Upper lobe of left lung (tissue), 6 donors: ENCODE results near the gene TFB2M. TPM values are rescaled to one million over a fixed set of nuclear protein-coding genes. Genes with fewer than 3 reads are reported as not detected.

Experiments used
- ATAC-seq, 2 donors: fragments of 200-7000 bp; cut with Tn5 transposase; one replicate each; pipeline ENCODE4 v1.9.1; 2022; ENCODE audit warnings: mild to moderate bottlenecking in 2 of 2, moderate library complexity in 2 of 2; ENCODE audit not compliant: low FRiP score in 2 of 2
- DNase-seq, 2 donors: peaks; one replicate each; pipeline ENCODE4 v3.0.0-alpha.2; 2019 to 2020
- H3K27ac ChIP-seq, 4 donors: fragments of 200-600 bp; sonication (generic); one replicate each; pipeline ENCODE4 v1.5.1; 2016 to 2019
- H3K27me3 ChIP-seq, 4 donors: fragments of 200-600 bp; sonication (generic); one replicate each; pipeline ENCODE4 v1.5.1; 2017 to 2019
- H3K36me3 ChIP-seq, 4 donors: fragments of 200-600 bp; sonication (generic); one replicate each; pipeline ENCODE4 v1.5.1; 2016 to 2019
- H3K4me1 ChIP-seq, 4 donors: fragments of 200-600 bp; sonication (generic); one replicate each; pipeline ENCODE4 v1.5.1; 2018 to 2019
- H3K4me3 ChIP-seq, 4 donors: fragments of 200-600 bp; sonication (generic); one replicate each; pipeline ENCODE4 v1.5.1; 2017 to 2019; ENCODE audit warnings: mild to moderate bottlenecking in 2 of 4, moderate library complexity in 1 of 4
- H3K9me3 ChIP-seq, 4 donors: fragments of 200-600 bp; sonication (generic); one replicate each; pipeline ENCODE4 v1.5.1; 2018 to 2019
- EP300 ChIP-seq, 4 donors: sonication (generic); formaldehyde crosslinking; IDR thresholded peaks; one replicate each; pipeline ENCODE4 v1.5.1; 2017; ENCODE audit warnings: antibody characterized with exemption in 4 of 4, control low read depth in 2 of 4
- POLR2A ChIP-seq, 4 donors: fragments of 450-650 bp; IDR thresholded peaks; one replicate each; pipeline ENCODE4 v1.5.1; 2016 to 2017; ENCODE audit warnings: antibody characterized with exemption in 4 of 4, mild to moderate bottlenecking in 2 of 4
- POLR2AphosphoS5 ChIP-seq, 2 donors: sonication (generic); formaldehyde crosslinking; IDR thresholded peaks; one replicate each; pipeline ENCODE4 v1.5.1; 2017; ENCODE audit warnings: antibody characterized with exemption in 2 of 2
- WGBS, 2 donors: methylation state at CpG; one replicate each; pipeline ENCODE4 v1.1.5; 2017 to 2018; 5-methylcytosine and 5-hydroxymethylcytosine counted together
- total RNA-seq, 6 donors: library from RNA; depleted of rRNA in 4 of 6; stranded (reverse); fragments of >200 nt in 4 of 6; gene quantifications; one replicate each; pipeline versions ENCODE4 v1.1.0 to v1.2.1, GENCODE V29; 2016 to 2021
- TF ChIP-seq, protein P1 (sequence below), 6 experiments: fragments of 450-650 bp in 4 of 6; fragments of 200-600 bp in 2 of 6; sonication (generic) in 2 of 6; IDR thresholded peaks; one replicate each; pipeline ENCODE4 v1.5.1; 2016 to 2019; ENCODE audit warnings: antibody characterized with exemption in 6 of 6
- donor health status: DM: no; HTN: no; CAD: no; lungs with moderate emphysema.
- donor health status: DM: no; HTN: yes; CAD: no; lungs with severe emphysema.

The TFB2M gene
- total RNA-seq, 6 donors from 2014 or later: 2.0 to 12.0 (median 9.7) TPM

DNA sequence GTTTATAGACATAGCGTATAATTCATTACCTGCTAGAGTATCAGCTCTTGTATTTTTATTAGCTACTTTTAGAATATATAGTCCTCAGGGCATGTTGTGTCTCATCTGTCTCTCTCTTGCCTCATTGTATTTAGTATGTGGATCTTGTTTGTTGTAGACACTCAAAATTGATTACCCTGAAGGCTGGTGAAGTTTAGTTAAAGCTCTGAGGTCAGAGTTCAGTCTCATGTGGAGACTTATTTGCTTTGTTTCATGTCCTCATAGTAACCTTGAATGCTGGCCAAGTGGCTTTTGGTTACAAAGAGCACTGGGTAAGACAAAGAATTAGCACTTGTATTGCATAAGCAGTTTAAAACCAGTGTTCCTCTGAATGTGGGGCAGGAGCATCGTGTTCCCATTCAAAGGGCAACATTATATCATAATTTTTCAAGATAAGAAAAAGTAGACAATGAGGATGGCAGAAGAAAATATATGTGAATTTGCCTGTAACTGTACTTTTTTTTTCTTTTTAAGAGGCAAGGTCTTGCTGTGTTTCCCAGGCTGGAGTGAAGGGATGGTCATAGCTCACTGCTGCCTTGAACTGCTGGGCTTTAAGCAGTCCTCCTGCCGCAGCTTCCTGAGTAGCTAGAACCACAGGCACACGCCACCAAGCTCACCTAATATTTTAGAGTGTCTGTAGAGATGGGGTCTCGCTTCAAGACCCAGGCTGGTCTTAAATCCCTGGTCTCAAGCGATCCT lies 17.6 kb upstream of the TFB2M start:
- Histone ChIP-seq H3K4me1 (peaks cover 54 to 66% (median 55%) of the 10 kb centered on the region in 4 donors), H3K9me3 (no peaks in the 10 kb centered on the region), H3K4me3 (no peak overlapping the region), H3K27me3 (no peaks in the 10 kb centered on the region), H3K27ac (peak overlapping the region; percentile 56 to 74 (median 70)), H3K36me3 (peaks cover 0 to 4% (median 0%) of the 10 kb centered on the region in 4 donors)
- ATAC-seq (peak; percentile 64 to 81), DNase-seq (peak in 1 of 2 donors; percentile 76)
- TF ChIP-seq POLR2A (IDR thresholded peaks at IDR 0.05) (no peak), POLR2AphosphoS5 (IDR thresholded peaks at IDR 0.05) (peak in 1 of 2 donors; percentile 32), EP300 (IDR thresholded peaks at IDR 0.05) (peak in 2 of 4 donors; percentile 69 to 76)
- TF ChIP-seq, protein P1, sequence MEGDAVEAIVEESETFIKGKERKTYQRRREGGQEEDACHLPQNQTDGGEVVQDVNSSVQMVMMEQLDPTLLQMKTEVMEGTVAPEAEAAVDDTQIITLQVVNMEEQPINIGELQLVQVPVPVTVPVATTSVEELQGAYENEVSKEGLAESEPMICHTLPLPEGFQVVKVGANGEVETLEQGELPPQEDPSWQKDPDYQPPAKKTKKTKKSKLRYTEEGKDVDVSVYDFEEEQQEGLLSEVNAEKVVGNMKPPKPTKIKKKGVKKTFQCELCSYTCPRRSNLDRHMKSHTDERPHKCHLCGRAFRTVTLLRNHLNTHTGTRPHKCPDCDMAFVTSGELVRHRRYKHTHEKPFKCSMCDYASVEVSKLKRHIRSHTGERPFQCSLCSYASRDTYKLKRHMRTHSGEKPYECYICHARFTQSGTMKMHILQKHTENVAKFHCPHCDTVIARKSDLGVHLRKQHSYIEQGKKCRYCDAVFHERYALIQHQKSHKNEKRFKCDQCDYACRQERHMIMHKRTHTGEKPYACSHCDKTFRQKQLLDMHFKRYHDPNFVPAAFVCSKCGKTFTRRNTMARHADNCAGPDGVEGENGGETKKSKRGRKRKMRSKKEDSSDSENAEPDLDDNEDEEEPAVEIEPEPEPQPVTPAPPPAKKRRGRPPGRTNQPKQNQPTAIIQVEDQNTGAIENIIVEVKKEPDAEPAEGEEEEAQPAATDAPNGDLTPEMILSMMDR (IDR thresholded peaks at IDR 0.05): no peak
- 69 to 72% methylated on average over 6 of the region's 6 CpGs for WGBS, 2 donors

- Histone ChIP-seq H3K27me3 (no peaks in the 10 kb centered on the region), H3K36me3 (peaks cover 0 to 4% (median 0%) of the 10 kb centered on the region in 4 donors), H3K27ac (peak overlapping the region; percentile 13 to 74 (median 70)), H3K9me3 (no peaks in the 10 kb centered on the region), H3K4me3 (no peak overlapping the region), H3K4me1 (peaks cover 51 to 63% (median 56%) of the 10 kb centered on the region in 4 donors)
- 54 to 59% methylated on average over 2 of the region's 2 CpGs for WGBS, 2 donors
- no peak for ATAC-seq
- DNase-seq: no peak
- TF ChIP-seq EP300 (IDR thresholded peaks at IDR 0.05) (no peak), POLR2A (IDR thresholded peaks at IDR 0.05) (no peak), POLR2AphosphoS5 (IDR thresholded peaks at IDR 0.05) (no peak)
- TF ChIP-seq, protein P1 (IDR thresholded peaks at IDR 0.05): no peak
These were observed 17.0 kb upstream of the TFB2M start for GRCh38 chr1:246583056-246583440.

DNA sequence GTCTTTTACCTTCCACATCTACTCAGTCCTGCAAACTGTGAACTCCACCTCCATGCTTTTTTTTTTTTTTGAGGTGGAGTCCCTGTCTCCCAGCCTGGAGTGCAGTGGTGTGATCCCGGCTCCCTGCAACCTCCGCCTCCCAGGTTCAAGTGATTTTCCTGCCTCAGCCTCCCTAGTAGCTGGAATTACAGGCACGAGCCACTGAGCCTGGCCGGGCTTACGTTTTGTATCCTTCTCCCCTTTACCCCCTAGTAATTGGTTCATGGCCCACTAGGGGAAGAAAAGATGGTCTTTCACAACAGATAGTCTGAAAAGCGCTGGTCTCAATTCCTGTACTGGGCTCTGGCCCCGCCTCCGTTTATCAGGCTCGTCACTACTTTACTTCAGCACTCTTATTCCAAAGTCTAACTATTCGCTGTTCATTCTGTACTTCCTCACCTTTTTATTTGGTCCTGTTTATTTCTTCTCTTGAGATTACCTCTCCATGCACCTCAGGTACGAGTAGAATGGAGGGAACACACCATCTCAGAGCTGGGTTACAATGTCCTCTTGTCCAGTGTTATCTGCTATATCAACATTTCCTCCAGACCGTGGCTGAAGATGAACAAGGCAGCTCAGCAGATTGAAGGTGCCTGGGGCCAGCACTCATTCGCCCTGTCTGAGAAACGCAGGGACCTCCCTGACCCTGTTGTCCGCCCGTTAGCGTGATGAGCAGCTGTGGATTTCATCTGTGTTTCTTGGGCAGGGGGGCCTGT lies 16.4 kb upstream of the TFB2M start:
- no peak for DNase-seq
- Histone ChIP-seq H3K4me1 (peaks cover 48 to 62% (median 58%) of the 10 kb centered on the region in 4 donors), H3K9me3 (no peaks in the 10 kb centered on the region), H3K4me3 (no peak overlapping the region), H3K27me3 (no peaks in the 10 kb centered on the region), H3K36me3 (peaks cover 0 to 4% (median 0%) of the 10 kb centered on the region in 4 donors), H3K27ac (peak overlapping the region; percentile 14 to 74 (median 70))
- 66 to 68% methylated on average over 17 of the region's 17 CpGs for WGBS, 2 donors
- TF ChIP-seq EP300 (IDR thresholded peaks at IDR 0.05) (no peak), POLR2AphosphoS5 (IDR thresholded peaks at IDR 0.05) (no peak), POLR2A (IDR thresholded peaks at IDR 0.05) (no peak)
- TF ChIP-seq, protein P1 (IDR thresholded peaks at IDR 0.05): no peak
- peak in 1 of 2 donors; percentile 40 for ATAC-seq

DNA sequence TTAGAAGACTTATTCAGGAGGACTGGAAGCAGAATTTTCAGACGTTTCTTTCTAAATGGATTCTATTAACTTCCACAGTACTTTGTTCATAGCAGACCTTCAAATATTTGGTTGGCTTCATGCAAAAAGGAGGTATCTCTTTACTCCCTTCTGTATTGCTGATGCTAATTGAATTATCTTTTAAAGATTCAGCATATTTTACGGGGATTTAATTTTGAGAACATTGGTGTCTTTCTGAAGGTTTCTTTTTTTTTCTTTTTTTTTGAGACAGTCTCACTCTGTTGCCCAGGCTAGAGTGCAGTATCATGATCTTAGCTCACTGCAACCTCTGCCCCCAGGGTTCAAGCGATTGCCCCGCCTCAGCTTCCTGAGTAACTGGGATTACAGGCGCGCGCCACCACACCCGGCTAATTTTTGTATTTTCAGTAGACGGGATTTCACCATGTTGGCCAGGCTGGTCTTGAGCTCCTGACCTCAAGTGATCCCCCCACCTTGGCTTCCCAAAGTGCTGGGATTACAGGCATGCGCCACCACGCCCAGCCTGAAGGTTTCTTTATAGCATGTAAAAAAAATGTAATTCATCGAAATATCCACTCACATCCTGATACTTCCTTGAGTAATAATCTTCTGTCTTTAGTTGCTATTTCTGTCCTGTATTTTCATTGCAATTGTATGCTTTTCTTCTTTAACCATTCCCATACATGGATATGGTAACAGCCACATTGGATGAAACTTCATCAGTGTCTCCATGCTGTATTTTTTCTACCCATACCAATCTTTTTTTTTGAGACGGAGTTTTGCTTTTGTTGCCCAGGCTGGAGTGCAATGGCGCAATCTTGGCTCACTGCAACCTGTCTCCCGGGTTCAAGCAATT lies 14.7 kb upstream of the TFB2M start:
- TF ChIP-seq POLR2A (IDR thresholded peaks at IDR 0.05) (no peak), POLR2AphosphoS5 (IDR thresholded peaks at IDR 0.05) (no peak), EP300 (IDR thresholded peaks at IDR 0.05) (no peak)
- TF ChIP-seq, protein P1 (IDR thresholded peaks at IDR 0.05): no peak
- no peaks in the 10 kb centered on the region for H3K27me3 ChIP-seq
- peaks cover 44 to 68% (median 52%) of the 10 kb centered on the region in 4 donors for H3K4me1 ChIP-seq
- no peak for DNase-seq
- no peaks in the 10 kb centered on the region for H3K9me3 ChIP-seq
- 85 to 88% methylated on average over 15 of the region's 15 CpGs for WGBS, 2 donors
- H3K4me3 ChIP-seq: no peak overlapping the region
- no peak overlapping the region for H3K27ac ChIP-seq
- H3K36me3 ChIP-seq: peaks cover 0 to 4% (median 0%) of the 10 kb centered on the region in 4 donors
- no peak for ATAC-seq
